SK-N-SH (cell line): ENCODE results near the gene SNPH. TPM values are rescaled to one million over a fixed set of nuclear protein-coding genes. Genes with fewer than 3 reads are reported as not detected.

Source experiments
- CTCF ChIA-PET: fragments of 300-600, 350-600 bp; formaldehyde crosslinking; extraction: SDS; loops from one replicate; lab custom pipeline; 2021; lab: Yijun Ruan, JAX
- POLR2A ChIA-PET: fragments of 350-600 bp; sonication (Branson Sonifier 250); formaldehyde crosslinking; extraction: SDS; loops from one replicate; lab custom pipeline; 2020; ENCODE audit warnings: antibody characterized with exemption, inconsistent platforms; lab: Yijun Ruan, JAX
- DNase-seq: peaks from one replicate; pipeline ENCODE4 v3.0.0; 2012
- H2AFZ ChIP-seq: fragments of 200-600 bp; sonication (generic); 2 replicates; pipeline ENCODE4 v1.8.1; 2016; ENCODE audit warnings: antibody characterized with exemption, mild to moderate bottlenecking, low read depth
- H3F3A ChIP-seq: fragments of 200-600 bp; sonication (generic); replicated peaks from 2 replicates; pipeline ENCODE3; 2016; ENCODE audit warnings: antibody characterized with exemption, mild to moderate bottlenecking; ENCODE audit not compliant: insufficient read depth
- H3K27ac ChIP-seq, 2 experiments: fragments of 200-500 bp in 1 of 2; fragments of 200-600 bp in 1 of 2; sonication (Bioruptor generic) in 1 of 2; sonication (generic), shearing (Covaris generic) in 1 of 2; 2 replicates each; pipeline versions ENCODE4 v1.5.1 to v1.6.1; 2014 to 2016; ENCODE audit warnings: low read depth in 2 of 2, inconsistent platforms in 1 of 2, low read length in 1 of 2, mild to moderate bottlenecking in 1 of 2, mixed read lengths in 1 of 2
- H3K27me3 ChIP-seq: fragments of 200-600 bp; sonication (generic), shearing (Covaris generic); 2 replicates; pipeline ENCODE4 v1.6.1; 2016; ENCODE audit warnings: mixed run types; ENCODE audit not compliant: insufficient read depth
- H3K36me3 ChIP-seq, 2 experiments: fragments of 200-500 bp in 1 of 2; fragments of 200-600 bp in 1 of 2; sonication (Bioruptor generic) in 1 of 2; sonication (generic) in 1 of 2; replicated peaks in 1 of 2; 2 replicates each; pipeline versions ENCODE3 to v1.5.1; 2014 to 2016; ENCODE audit warnings: low read length in 1 of 2, mild to moderate bottlenecking in 1 of 2; ENCODE audit not compliant: insufficient read depth in 2 of 2, control insufficient read depth in 1 of 2
- H3K4me1 ChIP-seq, 2 experiments: fragments of 200-500 bp in 1 of 2; fragments of 200-600 bp in 1 of 2; sonication (Bioruptor generic) in 1 of 2; sonication (generic), shearing (Covaris generic) in 1 of 2; 2 replicates each; pipeline versions ENCODE4 v1.5.1 to v1.6.1; 2014 to 2016; ENCODE audit warnings: low read depth in 1 of 2, low read length in 1 of 2, mixed run types in 1 of 2; ENCODE audit not compliant: insufficient read depth in 2 of 2, control insufficient read depth in 1 of 2
- H3K4me2 ChIP-seq: fragments of 200-600 bp; sonication (generic), shearing (Covaris generic); 2 replicates; pipeline ENCODE4 v1.6.1; 2017; ENCODE audit warnings: mixed run types
- H3K4me3 ChIP-seq, 2 experiments: fragments of 200-500 bp in 1 of 2; fragments of 200-600 bp in 1 of 2; sonication (Bioruptor generic) in 1 of 2; sonication (generic), shearing (Covaris generic) in 1 of 2; 2 replicates each; pipeline versions ENCODE4 v1.5.1 to v1.8.1; 2014 to 2016; ENCODE audit warnings: low read depth in 2 of 2, inconsistent platforms in 1 of 2, low read length in 1 of 2, mild to moderate bottlenecking in 1 of 2, mixed read lengths in 1 of 2, moderate library complexity in 1 of 2
- H3K79me2 ChIP-seq: fragments of 200-600 bp; sonication (generic); 2 replicates; pipeline ENCODE4 v1.8.1; 2017; ENCODE audit warnings: mild to moderate bottlenecking; ENCODE audit not compliant: insufficient read depth
- H3K9ac ChIP-seq: fragments of 200-600 bp; sonication (generic); 2 replicates; pipeline ENCODE4 v1.6.1; 2017; ENCODE audit warnings: mixed run types
- H3K9me2 ChIP-seq: fragments of 200-600 bp; sonication (generic); 2 replicates; pipeline ENCODE4 v1.6.1; 2017; ENCODE audit warnings: mixed run types
- H3K9me3 ChIP-seq: fragments of 200-600 bp; sonication (generic); 2 replicates; pipeline ENCODE4 v1.6.1; 2017; ENCODE audit warnings: mixed run types, mild to moderate bottlenecking, moderate library complexity
- H4K20me1 ChIP-seq: fragments of 200-600 bp; sonication (generic); 2 replicates; pipeline ENCODE4 v1.6.1; 2017; ENCODE audit warnings: mild to moderate bottlenecking, mixed run types; ENCODE audit not compliant: insufficient read depth
- FOSL2 ChIP-seq: IDR thresholded peaks from 2 replicates; pipeline ENCODE4 v1.4.0; 2012; ENCODE audit warnings: low read depth, mild to moderate bottlenecking, moderate library complexity, borderline replicate concordance
- JUND ChIP-seq: IDR thresholded peaks from 2 replicates; pipeline ENCODE4 v1.4.0; 2012
- WGBS: methylation state at CpG from one replicate; pipeline ENCODE4 v1.1.6; 2017; ENCODE audit warnings: low lambda C conversion rate; 5-methylcytosine and 5-hydroxymethylcytosine counted together
- polyA plus RNA-seq, 3 experiments: library from polyadenylated mRNA; depleted of rRNA; stranded (reverse); fragments of >200 nt; gene quantifications; 2 replicates each; pipeline ENCODE4 v1.2.3, GENCODE V29; 2012
- TF ChIP-seq, protein P1 (sequence below): fragments of 200-600 bp; sonication (generic); IDR thresholded peaks from 2 replicates; pipeline ENCODE4 v1.6.1; 2017; ENCODE audit warnings: antibody characterized with exemption, mild to moderate bottlenecking, moderate library complexity

SNPH gene
- polyA plus RNA-seq, 1 of the 3 experiments (the other 2 are of a cell fraction): 2.5 TPM

DNA sequence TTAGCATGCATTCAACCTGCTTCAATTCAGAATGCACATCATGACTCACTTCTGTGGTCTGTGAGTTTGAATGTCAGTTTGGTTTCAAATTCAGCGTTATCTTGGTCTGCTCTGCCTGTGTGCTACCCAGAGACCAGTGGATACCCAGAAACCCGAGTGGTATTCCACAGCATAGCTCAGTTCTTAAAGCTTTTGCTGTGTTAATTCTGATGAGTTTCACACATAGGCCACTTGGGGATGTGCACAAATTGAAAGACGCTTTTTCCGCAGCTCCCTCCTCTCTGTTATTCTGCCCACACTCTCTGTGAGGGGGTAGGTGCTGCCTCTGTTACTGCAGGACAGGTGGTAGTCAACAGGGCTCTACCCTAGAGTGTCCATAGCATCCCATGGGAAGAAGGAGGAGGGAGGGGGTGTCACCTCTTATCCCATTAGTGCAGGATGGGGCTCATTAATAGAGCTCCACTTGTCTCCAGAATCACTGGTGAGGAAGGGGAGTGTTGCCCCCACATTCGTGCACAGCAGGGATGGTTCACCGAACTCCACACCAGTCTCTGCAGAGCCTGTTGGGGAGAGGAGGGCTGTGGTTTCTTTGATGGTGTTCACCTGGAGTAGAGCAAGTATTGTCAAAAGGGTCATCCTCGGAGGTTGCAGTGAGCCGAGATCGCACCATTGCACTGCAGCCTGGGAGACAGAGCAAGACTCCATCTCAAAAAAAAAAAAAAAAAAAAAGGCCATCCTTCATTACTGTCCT lies 92.0 kb downstream of the SNPH start:
- no peaks in the 10 kb centered on the region for H3K27me3 ChIP-seq
- H3F3A ChIP-seq: no peaks in the 10 kb centered on the region
- TF ChIP-seq JUND (0 out of 2 replicates have a peak, but pooled peaks have one; percentile 19), FOSL2 (peak; percentile 50; the same call in 1 of the 2 replicates)
- TF ChIP-seq, protein P1, sequence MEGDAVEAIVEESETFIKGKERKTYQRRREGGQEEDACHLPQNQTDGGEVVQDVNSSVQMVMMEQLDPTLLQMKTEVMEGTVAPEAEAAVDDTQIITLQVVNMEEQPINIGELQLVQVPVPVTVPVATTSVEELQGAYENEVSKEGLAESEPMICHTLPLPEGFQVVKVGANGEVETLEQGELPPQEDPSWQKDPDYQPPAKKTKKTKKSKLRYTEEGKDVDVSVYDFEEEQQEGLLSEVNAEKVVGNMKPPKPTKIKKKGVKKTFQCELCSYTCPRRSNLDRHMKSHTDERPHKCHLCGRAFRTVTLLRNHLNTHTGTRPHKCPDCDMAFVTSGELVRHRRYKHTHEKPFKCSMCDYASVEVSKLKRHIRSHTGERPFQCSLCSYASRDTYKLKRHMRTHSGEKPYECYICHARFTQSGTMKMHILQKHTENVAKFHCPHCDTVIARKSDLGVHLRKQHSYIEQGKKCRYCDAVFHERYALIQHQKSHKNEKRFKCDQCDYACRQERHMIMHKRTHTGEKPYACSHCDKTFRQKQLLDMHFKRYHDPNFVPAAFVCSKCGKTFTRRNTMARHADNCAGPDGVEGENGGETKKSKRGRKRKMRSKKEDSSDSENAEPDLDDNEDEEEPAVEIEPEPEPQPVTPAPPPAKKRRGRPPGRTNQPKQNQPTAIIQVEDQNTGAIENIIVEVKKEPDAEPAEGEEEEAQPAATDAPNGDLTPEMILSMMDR: no peak
- no peak for DNase-seq
- H3K79me2 ChIP-seq: peaks cover 35% of the 10 kb centered on the region; the same call in 1 of the 2 replicates
- H3K36me3 ChIP-seq: peaks cover 34 to 39% of the 10 kb centered on the region in 2 experiments
- ChIA-PET CTCF (no interaction called here), POLR2A (no interaction called here)
- H3K4me1 ChIP-seq: no peaks in the 10 kb centered on the region; a peak in 1 of 4 replicates
- no peaks in the 10 kb centered on the region for H4K20me1 ChIP-seq
- H3K4me3 ChIP-seq: no peak overlapping the region
- no peak overlapping the region for H3K9ac ChIP-seq
- WGBS: 93% methylated on average over 9 of the region's 9 CpGs
- no peaks in the 10 kb centered on the region for H3K9me2 ChIP-seq
- H3K27ac ChIP-seq: no peak overlapping the region
- no peak overlapping the region for H3K4me2 ChIP-seq
- no peak overlapping the region for H2AFZ ChIP-seq
- no peaks in the 10 kb centered on the region for H3K9me3 ChIP-seq

Other genes starting within 250 kb of the SNPH start
- gene PSMF1, start 147.7 kb upstream of the SNPH start, polyA plus RNA-seq (2012; rRNA removed): 86.0 and 103 TPM in 2 replicates
- gene TMEM74B, start 81.3 kb upstream of the SNPH start, polyA plus RNA-seq (2012; rRNA removed): 1.8 and 2.6 TPM in 2 replicates
- gene C20orf202, start 62.8 kb upstream of the SNPH start, polyA plus RNA-seq (2012; rRNA removed): not detected in 2 replicates
- gene RAD21L1, start 40.2 kb upstream of the SNPH start, polyA plus RNA-seq (2012; rRNA removed): 0.03 TPM in 1 of 2 replicates, not detected in the other
- gene SDCBP2, start 62.8 kb downstream of the SNPH start, polyA plus RNA-seq (2012; rRNA removed): 3.0 and 4.0 TPM in 2 replicates
- 362 and 453 TPM in 2 replicates for gene FKBP1A, start 126.8 kb downstream of the SNPH start, polyA plus RNA-seq (2012; rRNA removed)
- gene NSFL1C, start 200.6 kb downstream of the SNPH start, polyA plus RNA-seq (2012; rRNA removed): 30.6 and 45.9 TPM in 2 replicates
- not detected in 2 replicates for gene SIRPB2, start 225.1 kb downstream of the SNPH start, polyA plus RNA-seq (2012; rRNA removed)